GM10266 (cell line): ENCODE data around the gene ESPNL.

Experiments
- DNase-seq: peaks from one replicate; pipeline ENCODE4 v3.0.0; 2012; ENCODE audit errors: extremely low spot score
- TF ChIP-seq, protein P1 (sequence below): IDR thresholded peaks from 2 replicates; pipeline ENCODE4 v1.5.1; 2012; ENCODE audit warnings: mild to moderate bottlenecking, low read depth; ENCODE audit not compliant: control insufficient read depth, insufficient read depth; ENCODE audit errors: missing control alignments

Gene ESPNL

DNA sequence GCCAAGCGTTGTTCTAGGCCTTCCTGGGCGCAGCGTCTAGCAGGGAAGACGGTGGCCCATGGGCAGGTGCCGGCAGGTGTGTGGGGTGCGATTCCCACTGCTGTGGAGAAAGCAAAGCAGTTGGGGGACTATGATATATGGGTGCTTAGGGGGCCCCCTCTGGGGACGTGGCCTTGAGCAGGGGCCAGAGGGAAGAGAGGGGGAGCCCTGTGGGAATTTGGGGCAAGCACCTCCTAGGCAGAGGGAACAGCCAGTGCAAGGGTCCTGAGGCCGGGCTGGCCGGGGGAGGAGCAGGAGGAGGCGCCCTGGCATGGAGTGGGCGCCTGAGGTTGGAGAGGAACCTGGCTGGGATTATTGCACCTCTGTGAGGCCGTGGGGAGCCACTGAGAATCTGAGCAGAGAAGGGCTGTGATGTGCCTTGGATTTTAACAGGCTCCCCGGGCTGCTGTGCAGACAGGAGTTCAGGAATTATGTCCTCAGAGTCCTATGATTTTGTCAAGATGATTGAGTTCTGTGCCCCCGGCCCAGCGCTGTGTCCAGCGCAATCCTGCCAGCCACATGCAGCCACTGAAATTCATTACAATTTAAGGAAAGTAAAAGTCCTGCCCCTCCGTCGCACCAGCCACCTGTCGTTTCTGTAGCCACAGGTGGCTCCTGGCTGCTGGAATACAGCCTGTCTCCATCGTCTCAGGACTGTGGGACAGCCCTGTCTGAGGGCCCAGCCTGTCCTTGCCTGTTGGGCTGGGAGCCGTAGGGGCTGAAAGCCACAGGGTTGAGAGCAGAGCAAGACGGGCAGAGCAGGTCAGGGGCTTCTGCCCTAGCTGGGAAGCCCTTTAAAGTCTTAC lies 29.2 kb downstream of the ESPNL start:
- no peak for DNase-seq

DNA sequence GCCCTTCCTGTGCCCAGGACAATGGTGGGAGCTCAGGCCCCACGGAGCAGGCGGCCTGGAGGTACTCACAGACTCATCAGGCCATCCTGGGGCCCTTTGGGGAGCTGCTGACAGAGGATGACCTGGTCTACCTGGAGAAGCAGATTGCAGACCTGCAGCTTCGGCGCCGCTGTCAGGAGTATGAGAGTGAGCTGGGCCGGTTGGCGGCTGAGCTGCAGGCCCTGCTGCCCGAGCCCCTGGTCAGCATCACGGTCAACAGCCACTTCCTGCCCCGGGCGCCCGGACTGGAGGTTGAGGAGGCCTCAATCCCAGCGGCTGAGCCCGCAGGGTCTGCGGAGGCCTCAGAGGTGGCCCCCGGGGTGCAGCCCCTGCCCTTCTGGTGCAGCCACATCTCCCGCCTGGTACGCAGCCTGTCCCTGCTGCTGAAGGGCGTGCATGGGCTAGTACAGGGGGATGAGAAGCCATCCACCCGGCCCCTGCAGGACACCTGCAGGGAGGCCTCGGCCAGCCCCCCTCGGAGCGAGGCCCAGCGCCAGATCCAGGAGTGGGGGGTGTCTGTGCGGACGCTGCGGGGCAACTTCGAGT lies 30.1 kb downstream of the ESPNL start:
- TF ChIP-seq, protein P1, sequence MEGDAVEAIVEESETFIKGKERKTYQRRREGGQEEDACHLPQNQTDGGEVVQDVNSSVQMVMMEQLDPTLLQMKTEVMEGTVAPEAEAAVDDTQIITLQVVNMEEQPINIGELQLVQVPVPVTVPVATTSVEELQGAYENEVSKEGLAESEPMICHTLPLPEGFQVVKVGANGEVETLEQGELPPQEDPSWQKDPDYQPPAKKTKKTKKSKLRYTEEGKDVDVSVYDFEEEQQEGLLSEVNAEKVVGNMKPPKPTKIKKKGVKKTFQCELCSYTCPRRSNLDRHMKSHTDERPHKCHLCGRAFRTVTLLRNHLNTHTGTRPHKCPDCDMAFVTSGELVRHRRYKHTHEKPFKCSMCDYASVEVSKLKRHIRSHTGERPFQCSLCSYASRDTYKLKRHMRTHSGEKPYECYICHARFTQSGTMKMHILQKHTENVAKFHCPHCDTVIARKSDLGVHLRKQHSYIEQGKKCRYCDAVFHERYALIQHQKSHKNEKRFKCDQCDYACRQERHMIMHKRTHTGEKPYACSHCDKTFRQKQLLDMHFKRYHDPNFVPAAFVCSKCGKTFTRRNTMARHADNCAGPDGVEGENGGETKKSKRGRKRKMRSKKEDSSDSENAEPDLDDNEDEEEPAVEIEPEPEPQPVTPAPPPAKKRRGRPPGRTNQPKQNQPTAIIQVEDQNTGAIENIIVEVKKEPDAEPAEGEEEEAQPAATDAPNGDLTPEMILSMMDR: no peak
- DNase-seq: no peak

More for the DNA sequence above, 29.2 kb downstream of the ESPNL start:
- TF ChIP-seq, protein P1: no peak

DNA sequence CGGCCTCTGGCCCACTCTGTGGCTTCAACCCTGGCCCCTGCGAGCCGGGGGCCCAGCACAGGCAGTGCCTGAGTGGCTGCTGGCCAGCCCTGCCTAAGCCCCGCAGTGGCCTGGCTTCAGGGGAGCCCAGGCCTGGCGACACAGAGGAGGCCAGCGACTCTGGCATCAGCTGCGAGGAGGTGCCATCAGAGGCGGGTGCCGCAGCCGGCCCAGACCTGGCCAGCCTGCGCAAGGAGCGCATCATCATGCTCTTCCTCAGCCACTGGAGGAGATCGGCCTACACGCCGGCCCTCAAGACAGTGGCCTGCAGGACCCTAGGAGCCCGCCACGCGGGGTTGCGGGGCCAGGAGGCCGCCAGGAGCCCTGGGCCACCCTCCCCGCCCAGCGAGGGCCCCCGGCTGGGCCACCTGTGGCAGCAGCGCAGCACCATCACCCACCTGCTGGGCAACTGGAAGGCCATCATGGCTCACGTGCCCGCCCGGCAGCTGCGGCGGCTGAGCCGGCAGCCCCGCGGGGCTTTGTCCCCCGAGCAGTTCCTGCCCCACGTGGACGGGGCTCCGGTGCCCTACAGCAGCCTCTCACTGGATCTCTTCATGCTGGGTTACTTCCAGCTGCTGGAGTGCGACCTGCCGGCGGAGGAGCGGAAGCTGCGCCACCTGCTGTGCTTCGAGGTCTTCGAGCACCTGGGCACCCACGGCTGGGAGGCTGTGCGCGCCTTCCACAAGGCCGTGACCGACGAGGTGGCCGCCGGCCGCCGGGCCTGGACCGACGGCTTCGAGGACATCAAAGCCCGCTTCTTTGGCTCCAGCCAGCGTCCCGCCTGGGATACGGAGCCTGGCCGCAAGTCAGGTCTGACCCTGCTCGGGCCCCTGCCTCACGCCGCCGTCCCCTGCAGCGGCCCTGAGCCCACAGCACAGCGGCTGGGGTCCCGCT lies 30.8 kb downstream of the ESPNL start:
- DNase-seq: no peak
- TF ChIP-seq, protein P1: no peak

DNA sequence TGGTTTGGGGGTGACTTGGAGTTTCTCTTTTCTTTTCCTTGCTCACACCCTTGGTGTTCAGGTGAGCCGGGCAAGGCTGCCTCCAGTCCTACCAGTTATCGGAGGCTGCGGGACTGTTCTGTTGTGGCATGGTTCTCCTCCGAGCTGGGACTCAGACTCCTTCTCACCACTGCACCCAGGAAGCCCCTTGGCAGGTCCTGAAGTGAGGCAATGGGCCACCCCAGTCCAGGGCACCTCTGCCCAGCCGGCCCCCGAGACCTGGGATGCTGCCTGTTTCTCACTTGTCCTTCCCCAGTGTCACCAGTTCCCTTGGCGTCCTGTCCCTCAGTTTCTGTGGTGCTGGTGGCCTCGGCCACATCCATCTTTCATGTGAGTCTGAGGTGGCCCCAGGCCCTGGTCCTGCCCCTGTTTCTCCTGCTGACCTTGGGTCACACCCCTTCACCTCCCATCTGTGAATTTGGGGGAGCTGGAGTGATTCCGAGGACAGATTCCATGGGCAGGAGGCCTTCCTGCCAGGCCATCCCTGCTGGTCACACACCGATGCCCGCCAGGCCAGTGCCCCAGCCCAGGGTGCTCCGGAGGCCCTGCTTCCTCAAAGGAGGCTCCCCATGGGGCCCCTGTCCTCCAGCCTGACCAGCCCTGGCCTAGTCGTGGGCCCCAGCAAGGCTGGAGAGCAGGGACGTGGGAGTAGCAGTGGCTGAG lies 31.8 kb downstream of the ESPNL start:
- DNase-seq: no peak
- TF ChIP-seq, protein P1: no peak

DNA sequence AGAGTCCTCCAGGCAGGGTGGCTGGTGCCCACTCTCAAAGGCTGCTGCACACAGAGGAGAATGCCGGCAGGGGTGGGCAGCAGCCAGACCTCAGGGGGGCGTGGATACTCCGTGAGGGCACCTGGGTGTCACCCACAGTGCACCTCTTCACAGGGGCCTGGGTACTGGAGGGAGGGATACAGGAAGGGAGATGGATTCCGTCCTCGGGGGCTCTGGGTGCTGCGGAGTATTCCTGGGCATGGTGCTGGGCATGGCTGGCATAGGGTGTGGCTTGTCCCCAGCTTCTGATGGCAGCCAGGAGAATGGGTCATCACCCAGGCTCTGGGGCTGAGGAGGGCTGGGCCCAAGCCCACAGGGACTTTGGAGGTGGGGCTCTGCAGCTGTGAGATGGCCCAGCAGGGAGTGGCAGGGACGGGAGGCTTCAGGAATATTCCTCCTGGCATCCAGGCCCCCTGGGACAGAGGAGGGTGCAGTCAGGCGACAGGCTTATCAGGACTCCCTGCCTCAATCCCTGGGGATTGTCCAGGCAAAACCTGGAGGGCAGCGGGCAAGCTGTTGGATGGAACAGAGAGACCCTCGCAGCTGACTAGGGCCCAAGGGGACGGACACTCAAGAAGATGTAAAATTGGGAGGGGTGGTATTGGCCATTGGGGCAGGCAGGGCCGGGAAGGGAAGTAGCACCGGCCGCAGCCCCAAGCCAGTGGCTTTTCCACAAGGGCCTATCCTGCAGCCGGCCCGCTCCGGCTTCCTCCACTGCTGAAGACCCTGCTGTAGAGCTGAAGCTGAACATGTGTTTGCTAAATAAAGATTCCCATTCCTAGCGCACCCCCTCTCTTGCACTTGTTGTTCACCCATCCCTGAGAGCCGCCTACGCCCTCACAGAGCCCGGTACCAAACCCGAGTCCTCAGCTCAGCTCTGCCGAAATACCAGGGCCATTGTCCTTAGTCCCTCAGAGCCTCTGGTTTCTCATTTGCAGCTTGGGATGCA lies 32.6 kb downstream of the ESPNL start:
- DNase-seq: no peak
- TF ChIP-seq, protein P1: no peak
